Liver (tissue), 9 donors: ENCODE data around the gene SLC22A15. TPM values are rescaled to one million over a fixed set of nuclear protein-coding genes. Genes with fewer than 3 reads are reported as not detected.

ENCODE experiments used
- DNase-seq: peaks from one replicate; pipeline ENCODE4 v3.0.0-alpha.2; 2017; ENCODE audit warnings: low spot score
- H3K27ac ChIP-seq, 2 donors: one replicate each; pipeline ENCODE4 v1.7.0; 2013; ENCODE audit warnings: inconsistent platforms in 2 of 2, low read length in 2 of 2, control low read depth in 1 of 2, low read depth in 1 of 2, mild to moderate bottlenecking in 1 of 2
- H3K27me3 ChIP-seq, 4 donors: one replicate each; pipeline versions ENCODE4 v1.6.1 to v1.7.0; 2013; ENCODE audit warnings: low read length in 3 of 4, inconsistent platforms in 1 of 4, mild to moderate bottlenecking in 1 of 4, moderate library complexity in 1 of 4; ENCODE audit not compliant: control insufficient read depth in 4 of 4, insufficient read depth in 4 of 4
- H3K36me3 ChIP-seq, 4 donors: one replicate each; pipeline versions ENCODE4 v1.6.1 to v1.7.0; 2013; ENCODE audit warnings: low read length in 3 of 4, mild to moderate bottlenecking in 3 of 4, low read depth in 1 of 4, moderate library complexity in 1 of 4; ENCODE audit not compliant: control insufficient read depth in 4 of 4, insufficient read depth in 3 of 4
- H3K4me1 ChIP-seq, 4 donors: one replicate each; pipeline versions ENCODE4 v1.6.1 to v1.7.0; 2013; ENCODE audit warnings: low read length in 3 of 4, mild to moderate bottlenecking in 3 of 4, moderate library complexity in 1 of 4; ENCODE audit not compliant: control insufficient read depth in 4 of 4, insufficient read depth in 4 of 4
- H3K4me3 ChIP-seq, 3 donors: one replicate each; pipeline versions ENCODE4 v1.6.1 to v1.7.0; 2013; ENCODE audit warnings: low read length in 3 of 3, control low read depth in 1 of 3, low read depth in 1 of 3, mild to moderate bottlenecking in 1 of 3
- H3K9ac ChIP-seq, 2 donors: one replicate each; pipeline ENCODE4 v1.7.0; 2013; ENCODE audit warnings: low read length in 2 of 2, mild to moderate bottlenecking in 2 of 2, moderate library complexity in 2 of 2, control low read depth in 1 of 2, low read depth in 1 of 2
- H3K9me3 ChIP-seq, 4 donors: one replicate each; pipeline versions ENCODE4 v1.6.1 to v1.7.0; 2013; ENCODE audit warnings: low read length in 3 of 4; ENCODE audit not compliant: control insufficient read depth in 4 of 4
- EGR1 ChIP-seq, 2 donors: IDR thresholded peaks; 2 replicates each; pipeline ENCODE4 v1.6.1; 2016 to 2018; ENCODE audit warnings: antibody characterized with exemption in 2 of 2, low read depth in 2 of 2
- GABPA ChIP-seq, 2 donors: IDR thresholded peaks in 1 of 2; conservative IDR thresholded peaks in 1 of 2; 2 replicates each; pipeline ENCODE4 v1.6.1; 2016; ENCODE audit warnings: antibody characterized with exemption in 2 of 2, mild to moderate bottlenecking in 1 of 2, moderate library complexity in 1 of 2
- HNF4A ChIP-seq, 2 donors: conservative IDR thresholded peaks; 2 replicates each; pipeline ENCODE4 v1.6.1; 2016; ENCODE audit warnings: antibody characterized with exemption in 2 of 2, mild to moderate bottlenecking in 2 of 2
- HNF4G ChIP-seq: IDR thresholded peaks from 2 replicates; pipeline ENCODE4 v1.6.1; 2016; ENCODE audit warnings: antibody characterized with exemption
- JUND ChIP-seq, 2 donors: IDR thresholded peaks; 2 replicates each; pipeline ENCODE4 v1.6.1; 2016; ENCODE audit warnings: antibody characterized with exemption in 2 of 2
- MAX ChIP-seq: IDR thresholded peaks from 2 replicates; pipeline ENCODE4 v1.6.1; 2016; ENCODE audit warnings: antibody characterized with exemption
- NR2F2 ChIP-seq: IDR thresholded peaks from 2 replicates; pipeline ENCODE4 v1.6.1; 2016; ENCODE audit warnings: antibody characterized with exemption
- RXRA ChIP-seq, 2 donors: IDR thresholded peaks; 2 replicates each; pipeline ENCODE4 v1.6.1; 2017 to 2018; ENCODE audit warnings: antibody characterized with exemption in 2 of 2, mild to moderate bottlenecking in 1 of 2
- TAF1 ChIP-seq: conservative IDR thresholded peaks from 2 replicates; pipeline ENCODE4 v1.6.1; 2016; ENCODE audit warnings: antibody characterized with exemption, mild to moderate bottlenecking
- YY1 ChIP-seq: IDR thresholded peaks from 2 replicates; pipeline ENCODE4 v1.6.1; 2016; ENCODE audit warnings: antibody characterized with exemption, mild to moderate bottlenecking
- ZBTB33 ChIP-seq: IDR thresholded peaks from 2 replicates; pipeline ENCODE4 v1.6.1; 2016; ENCODE audit warnings: antibody characterized with exemption
- WGBS: extraction: QIAGEN DNeasy Blood & Tissue Kit; methylation state at CpG from one replicate; pipeline ENCODE4 v1.1.7; 2013; 5-methylcytosine and 5-hydroxymethylcytosine counted together
- polyA plus RNA-seq, 2 donors: library from polyadenylated mRNA; stranded (reverse) in 1 of 2; unstranded in 1 of 2; fragments of 200-250 nt in 1 of 2; fragments of >200 nt in 1 of 2; fragmentation: Nextera tagmentation in 1 of 2; extraction: Ambion mirVana in 1 of 2; gene quantifications; one replicate each; pipeline versions ENCODE4 v1.2.1 to v1.2.3, GENCODE V29; 2013 to 2015
- total RNA-seq, 2 donors: library from RNA; depleted of rRNA; stranded (reverse); fragments of >200 nt; gene quantifications; one replicate each; pipeline ENCODE4 v1.2.3, GENCODE V29; 2014
- TF ChIP-seq, protein P1 (sequence below): IDR thresholded peaks from 2 replicates; pipeline ENCODE4 v1.6.1; 2016; ENCODE audit warnings: antibody characterized with exemption
- TF ChIP-seq, protein P2 (sequence below): fragments of 150-350 bp; IDR thresholded peaks from 2 replicates; pipeline ENCODE4 v1.5.1; 2017; ENCODE audit warnings: improper control_type of control experiment, low read depth, low read length; ENCODE audit not compliant: missing input control
- donor health status: healthy.
- donor health status: healthy.
- donor health status: healthy.
- donor health status: healthy.
- donor health status: healthy.

SLC22A15 gene
- total and polyA plus RNA-seq, 4 donors = 0.12 to 3.6 (median 0.83) TPM

DNA sequence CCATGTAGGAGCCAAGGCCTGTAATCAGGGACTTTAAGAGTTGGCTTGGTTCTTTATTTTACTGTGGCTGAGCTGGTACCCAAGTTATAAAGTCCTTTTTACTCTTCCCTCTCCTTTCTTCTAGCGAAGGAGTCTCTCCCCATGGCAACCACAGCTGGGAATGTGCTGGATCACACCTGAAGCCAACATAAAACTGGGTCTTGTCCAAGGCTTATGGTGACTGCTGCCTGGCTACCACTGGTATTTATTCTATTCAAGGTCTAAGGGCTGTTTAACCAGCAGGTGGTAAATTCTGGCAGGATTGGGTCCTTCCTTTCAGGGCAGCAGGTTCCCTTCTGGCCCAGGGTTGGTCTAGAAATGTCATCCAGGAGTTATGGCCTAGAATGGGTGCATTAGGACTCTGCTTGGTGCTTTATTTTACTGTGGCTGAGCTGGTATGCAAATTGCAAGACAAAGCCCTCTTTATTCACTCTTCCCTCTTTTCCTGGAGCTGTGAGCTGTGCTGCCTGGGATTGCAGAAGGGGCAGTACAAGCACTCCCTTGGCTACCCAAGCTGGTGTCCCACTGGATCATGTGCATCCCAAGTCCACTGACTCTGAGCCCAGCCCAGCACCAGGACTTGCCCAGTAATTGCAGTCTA, 26.6 kb downstream of the SLC22A15 start:
- Histone ChIP-seq H3K9ac (no peak overlapping the region), H3K36me3 (no peaks in the 10 kb centered on the region), H3K27me3 (no peaks in the 10 kb centered on the region), H3K4me1 (no peaks in the 10 kb centered on the region), H3K4me3 (no peak overlapping the region), H3K9me3 (peaks cover 0 to 5% (median 4%) of the 10 kb centered on the region in 4 donors), H3K27ac (no peak overlapping the region)
- WGBS = 91% methylated on average over 1 of the region's 1 CpG
- TF ChIP-seq JUND (IDR thresholded peaks at IDR 0.05) (no peak), EGR1 (IDR thresholded peaks at IDR 0.05; ENCODE audit: low read depth in 2 of 2) (no peak), YY1 (no peak), RXRA (IDR thresholded peaks at IDR 0.05) (no peak), HNF4A (conservative IDR thresholded peaks at IDR 0.05) (no peak), MAX (no peak), GABPA (IDR thresholded peaks at IDR 0.05 in 1 of 2, conservative IDR thresholded peaks at IDR 0.05 in 1 of 2) (no peak), TAF1 (no peak)
- TF ChIP-seq, protein P1, sequence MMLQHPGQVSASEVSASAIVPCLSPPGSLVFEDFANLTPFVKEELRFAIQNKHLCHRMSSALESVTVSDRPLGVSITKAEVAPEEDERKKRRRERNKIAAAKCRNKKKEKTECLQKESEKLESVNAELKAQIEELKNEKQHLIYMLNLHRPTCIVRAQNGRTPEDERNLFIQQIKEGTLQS = no peak
- DNase-seq = no peak

DNA sequence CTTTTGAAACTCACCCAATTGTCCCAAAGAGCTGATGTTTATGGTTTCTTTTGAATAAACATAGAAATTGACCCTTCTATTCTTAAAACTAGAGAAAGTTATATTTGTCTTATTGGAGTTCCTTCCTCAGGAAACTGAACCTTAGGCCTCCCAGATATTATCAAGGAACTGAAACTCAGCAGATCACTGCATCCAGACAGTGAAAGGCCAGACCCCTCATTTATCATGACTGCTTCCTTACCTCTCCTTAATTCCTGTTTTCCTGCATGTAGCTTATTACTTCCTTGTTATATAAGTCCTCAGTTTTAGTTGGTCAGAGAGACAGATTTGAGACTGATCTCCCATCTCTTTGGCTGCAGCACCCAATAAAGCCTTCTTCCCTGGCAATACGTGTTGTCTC, 27.5 kb downstream of the SLC22A15 start:
- Histone ChIP-seq H3K27ac (no peak overlapping the region), H3K4me1 (no peaks in the 10 kb centered on the region), H3K9me3 (peaks cover 0 to 3% (median 0%) of the 10 kb centered on the region in 4 donors), H3K4me3 (no peak overlapping the region), H3K36me3 (no peaks in the 10 kb centered on the region), H3K9ac (no peak overlapping the region), H3K27me3 (no peaks in the 10 kb centered on the region)
- TF ChIP-seq EGR1 (IDR thresholded peaks at IDR 0.05; ENCODE audit: low read depth in 2 of 2) (no peak), TAF1 (no peak), MAX (no peak), NR2F2 (no peak), HNF4A (conservative IDR thresholded peaks at IDR 0.05) (no peak), HNF4G (no peak)
- TF ChIP-seq, protein P1 = no peak
- TF ChIP-seq, protein P2, sequence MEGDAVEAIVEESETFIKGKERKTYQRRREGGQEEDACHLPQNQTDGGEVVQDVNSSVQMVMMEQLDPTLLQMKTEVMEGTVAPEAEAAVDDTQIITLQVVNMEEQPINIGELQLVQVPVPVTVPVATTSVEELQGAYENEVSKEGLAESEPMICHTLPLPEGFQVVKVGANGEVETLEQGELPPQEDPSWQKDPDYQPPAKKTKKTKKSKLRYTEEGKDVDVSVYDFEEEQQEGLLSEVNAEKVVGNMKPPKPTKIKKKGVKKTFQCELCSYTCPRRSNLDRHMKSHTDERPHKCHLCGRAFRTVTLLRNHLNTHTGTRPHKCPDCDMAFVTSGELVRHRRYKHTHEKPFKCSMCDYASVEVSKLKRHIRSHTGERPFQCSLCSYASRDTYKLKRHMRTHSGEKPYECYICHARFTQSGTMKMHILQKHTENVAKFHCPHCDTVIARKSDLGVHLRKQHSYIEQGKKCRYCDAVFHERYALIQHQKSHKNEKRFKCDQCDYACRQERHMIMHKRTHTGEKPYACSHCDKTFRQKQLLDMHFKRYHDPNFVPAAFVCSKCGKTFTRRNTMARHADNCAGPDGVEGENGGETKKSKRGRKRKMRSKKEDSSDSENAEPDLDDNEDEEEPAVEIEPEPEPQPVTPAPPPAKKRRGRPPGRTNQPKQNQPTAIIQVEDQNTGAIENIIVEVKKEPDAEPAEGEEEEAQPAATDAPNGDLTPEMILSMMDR = no peak
- WGBS = 83% methylated on average over 1 of the region's 1 CpG
- no peak for DNase-seq

- DNase-seq = no peak
- Histone ChIP-seq H3K4me3 (no peak overlapping the region), H3K9ac (no peak overlapping the region), H3K4me1 (no peaks in the 10 kb centered on the region), H3K27ac (no peak overlapping the region), H3K36me3 (no peaks in the 10 kb centered on the region), H3K9me3 (peaks cover 0 to 3% (median 0%) of the 10 kb centered on the region in 4 donors), H3K27me3 (no peaks in the 10 kb centered on the region)
- WGBS = 66% methylated on average over 3 of the region's 3 CpGs
- no peak for TF ChIP-seq RXRA (IDR thresholded peaks at IDR 0.05)
- TF ChIP-seq MAX = no peak
- TF ChIP-seq ZBTB33 = no peak
Measured at GRCh38 chr1:116006486-116006964, 30.2 kb downstream of the SLC22A15 start.
